SK-N-SH treated with all-trans-retinoic acid at 6 μM for 48 hours (cell line): ENCODE measurements around the gene AGMO.

Source experiments
- GLIS3 ChIP-seq: fragments of 250-450 bp; sonication (Bioruptor Pico); IDR thresholded peaks from 2 replicates; pipeline ENCODE4 v1.5.0; 2020; ENCODE audit warnings: mild to moderate bottlenecking, moderate library complexity
- OSR1 ChIP-seq: fragments of 250-450 bp; sonication (Bioruptor Pico); IDR thresholded peaks from 2 replicates; pipeline ENCODE4 v1.8.0; 2022; ENCODE audit warnings: moderate library complexity, mild to moderate bottlenecking, inconsistent platforms
- PATZ1 ChIP-seq: fragments of 250-450 bp; sonication (Bioruptor Pico); IDR thresholded peaks from 2 replicates; pipeline ENCODE4 v1.8.0; 2020; ENCODE audit warnings: mild to moderate bottlenecking, moderate library complexity, borderline replicate concordance
- RARB ChIP-seq: fragments of 250-450 bp; sonication (Bioruptor Pico); IDR thresholded peaks from 2 replicates; pipeline ENCODE4 v1.8.0; 2021; ENCODE audit warnings: mild to moderate bottlenecking, moderate library complexity
- TSHZ2 ChIP-seq: fragments of 250-450 bp; sonication (Bioruptor Pico); IDR thresholded peaks from 2 replicates; pipeline ENCODE4 v1.5.0; 2020; ENCODE audit warnings: mild to moderate bottlenecking, moderate library complexity
- ZFP30 ChIP-seq: fragments of 450-650 bp; formaldehyde crosslinking; IDR thresholded peaks from 2 replicates; pipeline ENCODE4 v1.5.0; 2022; ENCODE audit warnings: mild to moderate bottlenecking, moderate library complexity

- no peak for TF ChIP-seq GLIS3 (CRISPR knock-in tag)
- no peak for TF ChIP-seq OSR1 (CRISPR knock-in tag)
- no peak for TF ChIP-seq ZFP30 (CRISPR knock-in tag)
- TF ChIP-seq TSHZ2 (CRISPR knock-in tag) = no peak
- no peak for TF ChIP-seq RARB (CRISPR knock-in tag)
- TF ChIP-seq PATZ1 (CRISPR knock-in tag) = no peak
These were observed 44.7 kb upstream of the AGMO start for GRCh38 chr7:15606561-15606960.
